IPS-15b (cell line): ENCODE data around the gene DUSP16.

Experiments used
- H3K27me3 ChIP-seq: one replicate; pipeline ENCODE4 v1.6.1; 2013; ENCODE audit warnings: low read length; ENCODE audit not compliant: control insufficient read depth, insufficient read depth
- H3K36me3 ChIP-seq: one replicate; pipeline ENCODE4 v1.6.1; 2013; ENCODE audit warnings: low read length; ENCODE audit not compliant: control insufficient read depth, insufficient read depth
- H3K4me1 ChIP-seq: one replicate; pipeline ENCODE4 v1.6.1; 2013; ENCODE audit warnings: mild to moderate bottlenecking, low read length; ENCODE audit not compliant: control insufficient read depth, insufficient read depth
- H3K4me3 ChIP-seq: one replicate; pipeline ENCODE4 v1.5.1; 2013; ENCODE audit warnings: low read depth, low read length
- H3K9ac ChIP-seq: one replicate; pipeline ENCODE4 v1.6.1; 2013; ENCODE audit warnings: low read depth, mild to moderate bottlenecking, low read length
- H3K9me3 ChIP-seq: one replicate; pipeline ENCODE4 v1.6.1; 2013; ENCODE audit warnings: mild to moderate bottlenecking, low read length; ENCODE audit not compliant: control insufficient read depth, insufficient read depth

Gene DUSP16

DNA sequence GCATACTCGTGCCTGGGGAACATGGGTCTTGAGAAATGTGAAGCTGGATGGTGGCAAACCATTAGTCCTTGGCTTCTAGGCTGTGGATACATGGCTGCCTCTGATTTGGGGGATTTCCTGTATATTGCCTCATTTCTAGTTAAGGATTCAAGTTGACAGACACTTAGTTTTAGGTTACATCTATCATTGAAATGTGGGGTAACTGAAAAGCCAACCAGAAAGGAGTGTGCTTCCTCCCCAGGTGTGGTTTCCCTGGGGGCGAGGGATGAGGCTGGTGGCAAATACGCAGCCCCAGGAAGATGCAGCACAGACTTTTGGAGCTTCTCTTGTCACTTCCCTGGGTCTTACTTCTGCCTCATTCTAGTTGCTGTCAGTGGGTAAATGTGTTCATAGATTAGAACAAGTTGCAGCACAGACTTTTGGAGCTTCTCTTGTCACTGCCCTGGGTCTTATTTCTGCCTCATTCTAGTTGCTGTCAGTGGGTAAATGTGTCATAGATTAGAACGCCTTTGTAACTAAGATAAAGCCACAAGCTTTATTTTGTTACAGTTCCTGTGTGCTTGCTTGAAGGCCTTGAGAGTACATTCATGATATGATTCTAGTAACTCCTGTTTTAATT lies 120.7 kb downstream of the DUSP16 start:
- Histone ChIP-seq H3K27me3 (no peaks in the 10 kb centered on the region), H3K36me3 (no peaks in the 10 kb centered on the region), H3K4me1 (no peaks in the 10 kb centered on the region), H3K9me3 (no peaks in the 10 kb centered on the region), H3K4me3 (no peak overlapping the region), H3K9ac (no peak overlapping the region)

DNA sequence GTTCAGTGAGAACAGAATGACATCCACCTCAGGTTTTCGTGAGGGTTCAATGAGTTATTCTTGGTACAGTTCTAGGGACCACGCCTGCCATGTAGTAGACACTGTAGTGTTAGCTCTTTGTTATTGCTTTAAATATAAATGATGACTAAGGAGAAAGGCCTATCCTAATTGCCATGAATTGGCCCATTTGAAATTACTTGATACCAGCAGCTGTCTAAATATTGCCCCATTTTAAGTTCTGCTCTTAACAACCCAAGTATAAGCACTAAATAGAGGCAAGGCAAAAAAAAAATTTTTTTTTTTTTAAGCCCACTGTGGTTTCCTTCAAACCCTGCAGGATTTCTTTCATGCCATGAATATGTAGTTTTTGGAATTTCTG lies 121.2 kb downstream of the DUSP16 start:
- Histone ChIP-seq H3K27me3 (no peaks in the 10 kb centered on the region), H3K9ac (no peak overlapping the region), H3K4me1 (no peaks in the 10 kb centered on the region), H3K9me3 (no peaks in the 10 kb centered on the region), H3K36me3 (no peaks in the 10 kb centered on the region), H3K4me3 (no peak overlapping the region)

DNA sequence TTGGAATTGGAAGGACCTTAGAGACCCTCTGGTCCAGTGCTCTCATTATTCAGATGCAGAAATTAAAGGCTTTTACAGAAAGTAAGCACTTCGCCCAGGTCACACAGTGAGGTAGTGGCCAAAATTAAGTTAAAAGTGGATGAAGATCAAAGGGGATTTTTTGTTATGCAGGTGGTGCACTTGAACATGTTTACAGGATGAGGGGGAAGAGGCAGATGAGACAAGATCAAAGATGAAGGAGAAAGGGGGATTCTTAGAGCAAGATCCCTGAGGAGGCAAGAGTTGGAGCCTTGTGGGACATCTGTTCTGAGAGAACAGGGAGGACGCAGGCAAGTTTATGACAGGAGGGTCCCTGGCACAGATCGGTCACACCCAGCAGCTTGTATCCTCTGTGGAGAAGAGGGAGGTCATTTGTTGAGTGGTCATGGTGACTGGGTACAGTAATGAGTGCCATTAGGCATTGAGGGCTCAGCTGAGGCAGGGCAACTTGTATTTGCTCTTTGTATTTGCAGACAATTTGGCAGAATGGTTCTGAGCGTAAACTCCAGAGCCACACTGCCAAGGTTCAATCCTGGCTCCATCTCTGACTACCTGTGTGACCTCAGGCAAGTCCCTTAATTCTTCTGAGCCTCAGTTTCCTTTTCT lies 121.8 kb downstream of the DUSP16 start:
- Histone ChIP-seq H3K9me3 (no peaks in the 10 kb centered on the region), H3K4me3 (no peak overlapping the region), H3K9ac (no peak overlapping the region), H3K4me1 (no peaks in the 10 kb centered on the region), H3K27me3 (no peaks in the 10 kb centered on the region), H3K36me3 (no peaks in the 10 kb centered on the region)

DNA sequence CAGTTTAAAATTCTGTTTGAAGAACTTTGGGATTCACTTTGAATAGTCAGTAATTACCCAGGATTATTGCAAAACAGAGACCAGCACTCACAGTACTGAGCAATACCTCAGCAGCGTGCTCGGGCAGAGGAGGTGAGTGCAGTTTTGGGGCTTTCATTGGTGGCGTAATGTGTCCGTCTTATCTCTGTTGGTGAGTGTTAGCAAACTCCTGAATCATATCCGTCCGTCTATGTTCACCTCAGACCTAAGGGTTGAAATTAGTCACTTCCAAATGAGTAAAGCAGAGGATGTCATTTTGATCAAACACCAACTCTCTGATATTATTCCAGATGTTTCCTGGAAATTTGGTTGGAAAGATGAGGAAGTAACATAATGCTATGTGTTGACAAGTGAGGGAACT lies 123.0 kb downstream of the DUSP16 start:
- Histone ChIP-seq H3K4me1 (no peaks in the 10 kb centered on the region), H3K4me3 (no peak overlapping the region), H3K36me3 (no peaks in the 10 kb centered on the region), H3K9me3 (no peaks in the 10 kb centered on the region), H3K27me3 (no peaks in the 10 kb centered on the region), H3K9ac (no peak overlapping the region)

DNA sequence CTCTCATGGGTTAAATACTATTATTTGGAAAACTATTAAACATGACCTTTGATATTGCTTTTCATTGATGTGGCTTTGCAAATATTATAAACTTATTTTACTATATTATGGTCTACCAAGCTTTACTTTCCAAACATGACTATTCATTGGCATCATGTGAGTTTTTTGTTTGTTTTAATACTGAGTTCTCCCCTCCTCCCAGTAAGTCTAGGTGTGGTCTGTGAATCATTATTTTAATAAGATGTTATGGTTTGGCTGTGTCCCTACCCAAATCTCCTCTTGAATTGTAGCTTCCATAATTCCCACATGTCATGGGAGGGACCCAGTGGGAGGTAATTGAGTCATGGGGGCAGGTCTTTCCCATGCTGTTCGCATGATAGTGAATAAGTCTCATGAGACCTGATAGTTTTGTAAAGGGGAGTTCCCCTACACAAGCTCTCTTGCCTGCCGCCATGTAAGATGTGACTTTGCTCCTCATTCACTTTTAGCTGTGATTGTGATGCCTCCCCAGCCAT lies 125.8 kb downstream of the DUSP16 start:
- no peak overlapping the region for H3K9ac ChIP-seq
- no peaks in the 10 kb centered on the region for H3K27me3 ChIP-seq
- H3K36me3 ChIP-seq: no peaks in the 10 kb centered on the region
- H3K4me3 ChIP-seq: no peak overlapping the region
- no peaks in the 10 kb centered on the region for H3K4me1 ChIP-seq
- no peaks in the 10 kb centered on the region for H3K9me3 ChIP-seq

DNA sequence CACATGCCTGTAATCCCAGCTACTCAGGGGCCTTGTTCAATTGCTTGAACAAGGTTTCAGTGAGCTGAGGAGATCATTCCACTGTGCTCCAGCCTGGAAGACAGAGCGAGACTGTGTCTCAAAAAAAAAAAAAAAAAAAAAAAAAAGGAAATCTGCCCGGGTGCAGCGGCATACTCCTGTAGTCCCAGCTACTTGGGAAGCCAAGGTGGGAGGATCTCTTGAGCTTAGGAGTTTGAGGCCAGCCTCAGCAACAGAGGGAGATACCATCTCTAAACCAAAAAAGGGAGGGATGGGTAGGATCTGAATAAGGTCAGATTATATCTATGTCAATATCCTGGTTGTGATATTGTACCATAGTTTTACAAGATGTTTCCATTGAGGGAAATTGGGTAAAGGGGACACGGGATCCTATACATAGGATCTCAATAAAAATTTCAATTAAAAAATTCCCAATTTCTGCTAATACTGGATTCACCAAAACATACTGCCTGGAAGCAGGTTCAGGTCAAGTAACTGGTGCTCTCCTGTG lies 129.4 kb downstream of the DUSP16 start:
- H3K4me1 ChIP-seq: no peaks in the 10 kb centered on the region
- H3K9ac ChIP-seq: no peak overlapping the region
- no peaks in the 10 kb centered on the region for H3K27me3 ChIP-seq
- no peaks in the 10 kb centered on the region for H3K36me3 ChIP-seq
- H3K9me3 ChIP-seq: no peaks in the 10 kb centered on the region
- H3K4me3 ChIP-seq: no peak overlapping the region

DNA sequence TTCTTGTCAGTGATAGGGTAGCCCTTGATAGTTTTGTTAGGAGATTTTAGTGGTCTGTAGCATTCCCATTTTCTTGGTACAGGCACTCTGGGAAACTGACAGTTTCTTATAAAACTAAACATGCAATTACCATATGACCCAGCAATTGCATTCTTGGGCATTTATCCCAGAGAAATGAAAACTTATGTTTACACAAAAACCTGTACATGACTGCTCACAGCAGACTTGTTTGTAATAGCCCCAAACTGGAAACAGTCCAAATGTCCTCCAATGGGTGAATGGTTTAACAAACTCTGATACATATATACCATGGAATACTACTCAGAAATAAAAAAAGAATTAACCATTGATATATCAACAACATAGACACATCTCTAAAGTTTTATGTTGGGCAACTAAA lies 130.3 kb downstream of the DUSP16 start:
- Histone ChIP-seq H3K9me3 (no peaks in the 10 kb centered on the region), H3K9ac (no peak overlapping the region), H3K4me1 (no peaks in the 10 kb centered on the region)

DNA sequence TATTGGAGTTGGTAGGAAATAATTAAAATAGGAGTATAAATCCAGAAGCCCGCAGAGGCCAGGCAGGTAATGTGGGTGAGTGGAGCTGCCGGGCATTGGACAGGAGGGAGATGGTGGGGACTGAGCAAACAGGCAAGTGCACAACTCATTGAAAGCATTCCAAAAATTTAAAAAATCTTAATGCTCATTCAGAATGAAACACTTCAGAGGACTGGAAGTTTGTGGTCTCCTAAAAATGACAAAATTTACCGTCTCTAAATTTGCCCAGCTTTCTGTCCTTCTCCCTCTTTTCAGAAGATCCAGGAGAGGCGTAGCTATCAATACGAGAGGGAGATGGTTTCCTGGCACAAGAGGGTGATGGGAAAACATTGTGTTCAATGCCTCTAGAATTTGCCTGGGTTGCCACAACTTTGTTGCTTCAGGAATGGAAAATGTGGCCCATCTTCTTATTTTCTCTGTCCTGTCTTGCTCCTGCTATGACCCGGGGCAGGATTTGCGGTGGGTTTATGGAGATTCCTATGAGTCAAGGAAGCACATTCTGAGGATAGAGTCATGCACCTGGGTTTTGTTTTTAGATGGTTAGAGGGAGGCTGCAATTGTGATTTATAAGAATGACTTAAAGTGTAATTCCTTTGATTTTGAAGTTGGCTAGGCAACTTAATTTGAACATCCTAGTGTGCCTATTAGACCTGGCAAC lies 133.6 kb downstream of the DUSP16 start:
- Histone ChIP-seq H3K9me3 (no peaks in the 10 kb centered on the region), H3K4me1 (no peaks in the 10 kb centered on the region), H3K27me3 (no peaks in the 10 kb centered on the region), H3K4me3 (no peak overlapping the region), H3K36me3 (no peaks in the 10 kb centered on the region), H3K9ac (no peak overlapping the region)

More for the DNA sequence above, 130.3 kb downstream of the DUSP16 start:
- Histone ChIP-seq H3K4me3 (no peak overlapping the region), H3K36me3 (no peaks in the 10 kb centered on the region), H3K27me3 (no peaks in the 10 kb centered on the region)

DNA sequence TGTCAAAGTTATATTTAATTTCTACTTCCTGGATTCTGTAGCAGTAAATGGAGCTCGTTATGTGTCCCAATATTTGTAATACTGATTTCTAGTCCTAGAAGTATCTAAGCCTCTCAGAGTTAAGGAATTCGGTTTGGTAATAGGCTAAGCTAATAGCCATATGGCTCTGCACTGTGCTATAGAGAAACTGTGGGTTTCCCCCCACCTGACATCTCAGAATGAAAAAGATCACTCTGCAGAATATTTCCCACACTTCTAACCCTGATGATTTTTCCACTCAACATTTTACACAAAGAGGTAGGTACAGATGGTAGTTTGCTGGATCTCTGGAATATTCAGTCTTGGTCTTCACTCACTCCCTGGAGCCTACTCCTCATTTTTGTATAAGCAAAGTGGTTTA lies 134.6 kb downstream of the DUSP16 start:
- Histone ChIP-seq H3K27me3 (no peaks in the 10 kb centered on the region), H3K36me3 (no peaks in the 10 kb centered on the region), H3K4me1 (no peaks in the 10 kb centered on the region), H3K4me3 (no peak overlapping the region), H3K9me3 (no peaks in the 10 kb centered on the region), H3K9ac (no peak overlapping the region)

DNA sequence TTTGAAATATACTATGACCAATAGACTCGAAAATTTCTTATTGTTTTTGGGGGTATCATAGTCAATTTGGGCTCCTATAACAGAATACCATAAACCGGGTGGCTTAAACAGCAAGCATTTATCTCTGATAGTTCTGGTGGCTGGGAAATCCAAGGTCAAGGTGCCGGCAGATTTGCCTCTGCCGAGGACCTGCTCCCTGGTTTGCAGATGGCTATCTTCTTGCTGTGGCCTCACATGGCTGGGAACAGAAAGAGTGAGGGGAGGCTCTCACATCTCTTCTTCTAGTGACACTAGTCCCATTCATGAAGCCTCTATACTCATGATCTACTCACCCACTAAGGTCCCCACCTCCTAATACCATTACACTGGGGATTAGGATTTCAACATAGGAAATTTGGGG lies 135.1 kb downstream of the DUSP16 start:
- Histone ChIP-seq H3K4me1 (no peaks in the 10 kb centered on the region), H3K36me3 (no peaks in the 10 kb centered on the region), H3K27me3 (no peaks in the 10 kb centered on the region)

DNA sequence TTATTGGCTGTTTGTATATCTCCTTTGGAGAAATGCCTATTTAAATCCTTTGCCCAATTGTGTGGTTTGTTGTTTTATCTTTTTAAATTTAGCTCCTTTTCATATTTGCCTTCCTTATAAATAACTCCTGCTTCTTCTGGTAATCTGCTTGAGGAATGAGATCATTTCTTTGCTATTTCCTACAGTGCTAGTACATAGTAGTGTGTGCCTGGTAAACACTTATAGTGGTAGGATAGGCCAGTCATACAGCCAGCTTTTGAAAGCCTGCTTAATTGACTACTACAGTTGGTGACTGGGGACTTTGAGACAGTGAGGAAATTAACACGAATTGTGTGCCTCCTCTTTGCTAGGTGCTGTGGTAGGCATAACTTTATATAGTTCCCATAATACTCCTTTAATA lies 137.0 kb downstream of the DUSP16 start:
- Histone ChIP-seq H3K9me3 (no peaks in the 10 kb centered on the region), H3K27me3 (no peaks in the 10 kb centered on the region), H3K4me3 (no peak overlapping the region), H3K9ac (no peak overlapping the region), H3K36me3 (no peaks in the 10 kb centered on the region), H3K4me1 (no peaks in the 10 kb centered on the region)

More for the DNA sequence above, 135.1 kb downstream of the DUSP16 start:
- Histone ChIP-seq H3K9me3 (no peaks in the 10 kb centered on the region), H3K4me3 (no peak overlapping the region), H3K9ac (no peak overlapping the region)

DNA sequence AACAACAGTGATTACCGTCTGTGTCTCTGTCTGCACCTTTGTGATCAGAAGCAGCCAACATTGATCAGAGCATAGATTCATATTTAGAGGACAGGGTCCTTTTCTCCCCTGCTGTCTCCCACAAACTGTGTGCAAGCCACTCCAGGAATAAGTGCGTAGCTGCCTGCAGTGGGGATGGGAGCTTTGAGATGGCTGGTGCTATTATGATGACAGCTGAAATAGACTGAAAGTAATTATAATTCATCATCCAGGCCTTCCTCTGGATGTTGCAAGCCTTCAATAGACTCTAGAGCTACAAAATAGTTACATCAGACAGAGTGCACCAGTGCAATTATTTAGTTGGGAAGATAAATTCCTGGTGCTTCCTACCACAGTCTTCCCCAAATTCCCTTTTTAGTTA lies 137.7 kb downstream of the DUSP16 start:
- Histone ChIP-seq H3K9ac (no peak overlapping the region), H3K4me1 (no peaks in the 10 kb centered on the region), H3K36me3 (no peaks in the 10 kb centered on the region), H3K27me3 (no peaks in the 10 kb centered on the region), H3K4me3 (no peak overlapping the region), H3K9me3 (no peaks in the 10 kb centered on the region)
